Endodermal cell (in vitro differentiated cells): ENCODE data around the gene HEG1. TPM values are rescaled to one million over a fixed set of nuclear protein-coding genes. Genes with fewer than 3 reads are reported as not detected.
"Not testable (repeated sequence)": the region's sequence is repeated elsewhere in the genome, so short reads cannot be mapped to it uniquely, and the experiment has no call there.

ENCODE experiments used
- DNase-seq: peaks from one replicate; pipeline ENCODE4 v3.0.0-alpha.2; 2017
- H3K27ac ChIP-seq: 2 replicates; pipeline ENCODE4 v1.5.1; 2013; ENCODE audit warnings: mild to moderate bottlenecking, low read depth, low read length, moderate library complexity
- H3K27me3 ChIP-seq: 2 replicates; pipeline ENCODE4 v1.6.1; 2013; ENCODE audit warnings: mild to moderate bottlenecking, low read length, moderate library complexity; ENCODE audit not compliant: insufficient read depth, control insufficient read depth, poor library complexity, severe bottlenecking
- H3K36me3 ChIP-seq: 2 replicates; pipeline ENCODE4 v1.7.0; 2013; ENCODE audit warnings: mild to moderate bottlenecking, low read length, moderate library complexity; ENCODE audit not compliant: control insufficient read depth, insufficient read depth
- H3K4me1 ChIP-seq: one replicate; pipeline ENCODE4 v1.7.0; 2013; ENCODE audit warnings: low read length; ENCODE audit not compliant: control insufficient read depth, insufficient read depth
- H3K4me3 ChIP-seq: 2 replicates; pipeline ENCODE4 v1.5.1; 2013; ENCODE audit warnings: mild to moderate bottlenecking, low read length, moderate library complexity
- H3K9ac ChIP-seq: 2 replicates; pipeline ENCODE4 v1.6.1; 2013; ENCODE audit warnings: mild to moderate bottlenecking, low read length, moderate library complexity; ENCODE audit not compliant: poor library complexity, severe bottlenecking; ENCODE audit errors: extremely low read depth
- H3K9me3 ChIP-seq: 2 replicates; pipeline ENCODE4 v1.6.1; 2013; ENCODE audit warnings: mild to moderate bottlenecking, low read length, moderate library complexity; ENCODE audit not compliant: control insufficient read depth
- H3K27ac Mint-ChIP-seq: 2 replicates; pipeline ENCODE4 v1.8.0; 2020; ENCODE audit warnings: mixed read lengths
- H3K27me3 Mint-ChIP-seq: 2 replicates; pipeline ENCODE4 v1.8.0; 2021; ENCODE audit warnings: mild to moderate bottlenecking, mixed read lengths; ENCODE audit not compliant: insufficient read depth
- H3K36me3 Mint-ChIP-seq: 2 replicates; pipeline ENCODE4 v1.8.0; 2020; ENCODE audit warnings: low read depth, mixed read lengths
- H3K4me1 Mint-ChIP-seq: 2 replicates; pipeline ENCODE4 v1.8.0; 2020; ENCODE audit warnings: mixed read lengths
- H3K4me3 Mint-ChIP-seq: 2 replicates; pipeline ENCODE4 v1.8.0; 2020; ENCODE audit warnings: mild to moderate bottlenecking, moderate library complexity, mixed read lengths
- H3K9me3 Mint-ChIP-seq: 2 replicates; pipeline ENCODE4 v1.8.0; 2020; ENCODE audit warnings: mild to moderate bottlenecking, mixed read lengths
- CTCF ChIP-seq: fragments of 200-600 bp; sonication (generic); conservative IDR thresholded peaks from 2 replicates; pipeline ENCODE4 v1.5.0; 2021; ENCODE audit warnings: antibody characterized with exemption, mild to moderate bottlenecking
- WGBS, 2 experiments: methylation state at CpG; one replicate each; pipeline versions ENCODE4 v1.1.5 to v1.1.7; 2013; ENCODE audit warnings: missing lambda C conversion rate in 2 of 2, mixed read lengths in 1 of 2; ENCODE audit not compliant: insufficient coverage in 1 of 2, insufficient read length in 1 of 2; 5-methylcytosine and 5-hydroxymethylcytosine counted together
- total RNA-seq, 2 donors: library from RNA; stranded (reverse); fragmentation: NEBNext Ultra II Directional in 1 of 2; extraction: Animal tissue kit (Norgen Biotek cat#: 25700) in 1 of 2; gene quantifications; 2 replicates in 1 of 2; 3 replicates in 1 of 2; pipeline ENCODE4 v1.2.1, GENCODE V29; 2021

The HEG1 gene
- total RNA-seq, 2 donors from 2014 or later: 25.5 to 27.0 TPM

GRCh38 chr3:124960698-124961097, 95.1 kb downstream of the HEG1 start:
- H3K4me1 Mint-ChIP-seq: no peaks in the 10 kb centered on the region
- Histone ChIP-seq H3K9me3 (no peaks in the 10 kb centered on the region), H3K4me1 (no peaks in the 10 kb centered on the region), H3K27me3 (no peaks in the 10 kb centered on the region), H3K9ac (no peak overlapping the region), H3K27ac (no peak overlapping the region), H3K36me3 (no peaks in the 10 kb centered on the region), H3K4me3 (no peak overlapping the region)
- no peak overlapping the region for H3K4me3 Mint-ChIP-seq
- no peak for TF ChIP-seq CTCF
- no peak overlapping the region for H3K27ac Mint-ChIP-seq
- H3K36me3 Mint-ChIP-seq: no peaks in the 10 kb centered on the region
- peak; percentile 17 for DNase-seq
- 90 to 93% methylated on average over 3 to 5 of the region's 5 CpGs for WGBS, 2 experiments
- no peaks in the 10 kb centered on the region for H3K27me3 Mint-ChIP-seq
- H3K9me3 Mint-ChIP-seq: no peaks in the 10 kb centered on the region

- no peaks in the 10 kb centered on the region for H3K4me1 Mint-ChIP-seq
- H3K36me3 ChIP-seq: no peaks in the 10 kb centered on the region
- H3K27ac Mint-ChIP-seq: no peak overlapping the region
- H3K27me3 Mint-ChIP-seq: no peaks in the 10 kb centered on the region
- H3K4me3 Mint-ChIP-seq: no peak overlapping the region
- no peaks in the 10 kb centered on the region for H3K9me3 ChIP-seq
- peak; percentile 16 for DNase-seq
- TF ChIP-seq CTCF: no peak
- no peak overlapping the region for H3K9ac ChIP-seq
- no peak overlapping the region for H3K27ac ChIP-seq
- H3K27me3 ChIP-seq: no peaks in the 10 kb centered on the region
- H3K4me1 ChIP-seq: no peaks in the 10 kb centered on the region
- no peaks in the 10 kb centered on the region for H3K36me3 Mint-ChIP-seq
- 92 to 100% methylated on average over 1 to 3 of the region's 3 CpGs for whole genome bisulfite sequencing, 2 experiments
- H3K9me3 Mint-ChIP-seq: no peaks in the 10 kb centered on the region
- no peak overlapping the region for H3K4me3 ChIP-seq
Measured at GRCh38 chr3:124960105-124960504, 95.7 kb downstream of the HEG1 start.

- DNase-seq, H3K27me3 Mint-ChIP-seq: not testable (repeated sequence)
- 98 to 100% methylated on average over 2 to 4 of the region's 4 CpGs for WGBS, 2 experiments
Measured at GRCh38 chr3:124957951-124958350, 97.8 kb downstream of the HEG1 start.

GRCh38 chr3:124952282-124952855, 103.4 kb downstream of the HEG1 start:
- no peaks in the 10 kb centered on the region for H3K9me3 Mint-ChIP-seq
- DNase-seq: no peak
- no peaks in the 10 kb centered on the region for H3K4me1 Mint-ChIP-seq
- no peak for TF ChIP-seq CTCF
- H3K4me1 ChIP-seq: no peaks in the 10 kb centered on the region
- H3K9me3 ChIP-seq: no peaks in the 10 kb centered on the region
- no peak overlapping the region for H3K27ac Mint-ChIP-seq
- H3K27me3 ChIP-seq: no peaks in the 10 kb centered on the region
- no peak overlapping the region for H3K9ac ChIP-seq
- H3K27me3 Mint-ChIP-seq: no peaks in the 10 kb centered on the region
- H3K4me3 Mint-ChIP-seq: no peak overlapping the region
- no peak overlapping the region for H3K4me3 ChIP-seq
- H3K36me3 Mint-ChIP-seq: no peaks in the 10 kb centered on the region
- WGBS, 2 experiments: 85 to 91% methylated on average over 4 to 5 of the region's 5 CpGs
- H3K27ac ChIP-seq: no peak overlapping the region
- no peaks in the 10 kb centered on the region for H3K36me3 ChIP-seq

More at GRCh38 chr3:124957951-124958350, 97.8 kb downstream of the HEG1 start:
- H3K4me3 ChIP-seq, H3K4me1 ChIP-seq, H3K4me1 Mint-ChIP-seq, H3K27me3 ChIP-seq, H3K27ac ChIP-seq, H3K27ac Mint-ChIP-seq, H3K36me3 Mint-ChIP-seq, H3K9me3 Mint-ChIP-seq, H3K36me3 ChIP-seq, H3K9me3 ChIP-seq, H3K4me3 Mint-ChIP-seq, H3K9ac ChIP-seq: not testable (repeated sequence)
